ENCODE measurements around the gene GABRR2. TPM values are rescaled to one million over a fixed set of nuclear protein-coding genes. Genes with fewer than 3 reads are reported as not detected.

GABRR2 gene
- total RNA-seq (2022; extraction: Qiagen RNA extraction) = 0.05 to 0.07 TPM in 2 of 5 replicates, not detected in the others

GRCh38 chr6:89315249-89315885 is at the start of gene GABRR2:
GABRR2 (minus strand) TSS chr6:89315299; CDS start chr6:89315165, 134 bp downstream.

GRCh38 chr6:89352278-89353117 is 37.4 kb upstream of the GABRR2 start, which contains the start of gene UBE2J1:
UBE2J1 (minus strand) TSS chr6:89352722; CDS start chr6:89352569, 153 bp downstream.

GRCh38 chr6:89217299-89217910 is 97.7 kb downstream of the GABRR2 start, which contains the start of gene GABRR1:
GABRR1 (minus strand) TSS chr6:89217358; CDS start chr6:89217322, 36 bp downstream.

Other genes starting within 250 kb of the GABRR2 start
- 29.5 to 40.4 TPM (median 38.9 TPM) in 5 replicates for gene PNRC1, start 234.5 kb downstream of the GABRR2 start, total RNA-seq (2022; extraction: Qiagen RNA extraction)
- gene SRSF12, start 197.2 kb downstream of the GABRR2 start, total RNA-seq (2022; extraction: Qiagen RNA extraction) = 1.8 to 2.9 TPM (median 2.2 TPM) in 5 replicates
- gene PM20D2, start 169.2 kb downstream of the GABRR2 start, total RNA-seq (2022; extraction: Qiagen RNA extraction) = 11.1 to 15.9 TPM (median 13.9 TPM) in 5 replicates
- gene GABRR1, start 97.9 kb downstream of the GABRR2 start, total RNA-seq (2022; extraction: Qiagen RNA extraction) = not detected in 5 replicates
- gene UBE2J1, start 37.4 kb upstream of the GABRR2 start, total RNA-seq (2022; extraction: Qiagen RNA extraction) = 14.2 to 16.8 TPM (median 16.0 TPM) in 5 replicates
- 3.6 to 5.6 TPM (median 4.5 TPM) in 5 replicates for gene RRAGD, start 97.0 kb upstream of the GABRR2 start, total RNA-seq (2022; extraction: Qiagen RNA extraction)
- gene ANKRD6, start 117.9 kb upstream of the GABRR2 start, total RNA-seq (2022; extraction: Qiagen RNA extraction) = 1.3 to 2.1 TPM (median 1.8 TPM) in 5 replicates